Measurements from ENCODE around the gene MBD1.
A peak's percentile ranks its signal among the peaks of the same experiment; 100 is the strongest.
"Not testable (repeated sequence)": the region's sequence is repeated elsewhere in the genome, so short reads cannot be mapped to it uniquely, and the experiment has no call there.

The MBD1 gene

GRCh38 chr18:50250935-50251334 is 30.4 kb downstream of the MBD1 start:
- Mint-ChIP-seq H3K27me3 (ENCODE audit: low read depth, poor library complexity) (peaks cover 11% of the 10 kb centered on the region), H3K4me3 (no peak overlapping the region), H3K9me3 (no peaks in the 10 kb centered on the region), H3K4me1 (no peaks in the 10 kb centered on the region), H3K36me3 (ENCODE audit: low read depth) (no peaks in the 10 kb centered on the region), H3K27ac (peak overlapping the region; percentile 12)
- no peak for TF ChIP-seq CTCF (IDR thresholded peaks at IDR 0.05)
- no peak for DNase-seq

DNA sequence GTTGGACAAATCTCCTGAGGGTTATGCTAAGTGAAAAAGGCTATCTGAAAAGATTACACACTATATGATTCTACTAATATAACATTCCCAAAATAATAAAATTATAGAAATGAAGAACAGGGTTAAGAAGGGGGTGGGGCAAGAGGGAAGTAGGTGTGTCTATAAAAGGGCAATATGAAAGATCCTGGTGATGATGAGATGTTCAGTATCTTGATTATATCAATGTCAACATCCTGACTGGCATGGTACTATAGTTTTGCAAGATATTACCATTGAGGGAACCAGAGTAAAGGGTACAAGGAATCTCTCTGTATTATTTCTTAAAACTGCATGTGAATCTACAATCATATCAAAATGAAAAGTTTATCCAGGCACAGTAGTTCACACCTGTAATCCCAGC is 31.7 kb downstream of the MBD1 start:
- no peak overlapping the region for H3K4me3 Mint-ChIP-seq
- H3K27ac Mint-ChIP-seq, result no peak overlapping the region
- no peaks in the 10 kb centered on the region for H3K36me3 Mint-ChIP-seq (ENCODE audit: low read depth)
- TF ChIP-seq CTCF (IDR thresholded peaks at IDR 0.05), result no peak
- DNase-seq, result no peak
- peaks cover 11% of the 10 kb centered on the region for H3K27me3 Mint-ChIP-seq (ENCODE audit: low read depth, poor library complexity)
- H3K9me3 Mint-ChIP-seq, result peaks cover 1% of the 10 kb centered on the region
- no peaks in the 10 kb centered on the region for H3K4me1 Mint-ChIP-seq

DNA sequence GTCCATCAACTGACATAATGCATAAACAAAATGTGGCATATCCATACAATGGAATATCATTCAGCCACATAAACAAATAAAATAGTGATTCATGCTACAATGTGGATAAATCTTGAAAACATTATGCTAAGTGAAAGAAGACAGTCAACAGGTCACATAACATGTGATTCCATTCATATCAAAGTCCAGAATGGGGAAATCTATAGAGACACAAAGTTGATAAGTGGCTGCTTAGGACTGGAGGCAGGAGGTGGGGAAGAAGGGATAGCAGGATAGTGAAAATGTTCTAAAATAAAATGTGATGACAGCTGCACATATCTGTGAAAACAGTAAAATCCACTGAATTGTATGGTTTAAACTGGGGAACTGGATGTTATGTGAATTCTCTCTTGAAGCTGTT is 33.8 kb downstream of the MBD1 start:
- no peak overlapping the region for H3K4me3 Mint-ChIP-seq
- TF ChIP-seq CTCF (IDR thresholded peaks at IDR 0.05), result no peak
- peaks cover 13% of the 10 kb centered on the region for H3K36me3 Mint-ChIP-seq (ENCODE audit: low read depth)
- H3K9me3 Mint-ChIP-seq, result peaks cover 20% of the 10 kb centered on the region
- H3K27me3 Mint-ChIP-seq (ENCODE audit: low read depth, poor library complexity), result peaks cover 11% of the 10 kb centered on the region
- H3K27ac Mint-ChIP-seq, result no peak overlapping the region
- DNase-seq, result no peak
- H3K4me1 Mint-ChIP-seq, result no peaks in the 10 kb centered on the region

DNA sequence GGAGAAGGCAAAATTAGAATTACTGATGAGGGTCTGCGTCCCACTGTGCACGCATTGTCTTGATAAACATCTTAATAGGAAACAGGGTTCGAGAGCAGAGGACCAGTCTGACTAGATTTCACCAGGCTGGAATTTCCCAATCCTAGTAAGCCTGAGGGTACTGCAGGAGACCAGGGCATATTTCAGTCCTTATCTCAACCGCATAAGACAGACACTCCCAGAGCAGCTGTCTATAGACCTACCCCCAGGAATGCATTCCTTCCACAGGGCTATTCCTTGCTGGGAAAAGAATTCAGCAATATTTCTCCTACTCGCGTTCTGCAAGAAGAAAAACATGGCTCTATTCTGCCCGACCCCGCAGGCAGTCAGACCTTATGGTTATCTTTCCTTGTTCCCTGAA is 39.6 kb downstream of the MBD1 start:
- H3K36me3 Mint-ChIP-seq (ENCODE audit: low read depth), result peaks cover 31% of the 10 kb centered on the region
- H3K27me3 Mint-ChIP-seq (ENCODE audit: low read depth, poor library complexity); DNase-seq; H3K27ac Mint-ChIP-seq; H3K4me1 Mint-ChIP-seq; H3K4me3 Mint-ChIP-seq: not testable (repeated sequence)
- peaks cover 49% of the 10 kb centered on the region for H3K9me3 Mint-ChIP-seq

GRCh38 chr18:50240080-50240563 is 41.2 kb downstream of the MBD1 start:
- Mint-ChIP-seq H3K4me3 (no peak overlapping the region), H3K36me3 (ENCODE audit: low read depth) (peaks cover 31% of the 10 kb centered on the region), H3K27ac (no peak overlapping the region), H3K4me1 (no peaks in the 10 kb centered on the region), H3K9me3 (peaks cover 56% of the 10 kb centered on the region), H3K27me3 (ENCODE audit: low read depth, poor library complexity) (no peaks in the 10 kb centered on the region)
- no peak for DNase-seq
- no peak for TF ChIP-seq CTCF (IDR thresholded peaks at IDR 0.05)

GRCh38 chr18:50232419-50232818 is 48.9 kb downstream of the MBD1 start:
- Mint-ChIP-seq H3K4me3 (peak overlapping the region; percentile 47), H3K9me3 (peaks cover 28% of the 10 kb centered on the region), H3K4me1 (peaks cover 32% of the 10 kb centered on the region), H3K27ac (peak overlapping the region; percentile 68), H3K27me3 (ENCODE audit: low read depth, poor library complexity) (no peaks in the 10 kb centered on the region), H3K36me3 (ENCODE audit: low read depth) (no peaks in the 10 kb centered on the region)
- TF ChIP-seq CTCF (IDR thresholded peaks at IDR 0.05), result no peak
- DNase-seq, result peak; percentile 5
